Progenitor cell of endocrine pancreas (in vitro differentiated cells): ENCODE measurements around the gene VPS16. TPM values are rescaled to one million over a fixed set of nuclear protein-coding genes. Genes with fewer than 3 reads are reported as not detected.

Experiments used
- DNase-seq: peaks from one replicate; pipeline ENCODE4 v3.0.0; 2021; ENCODE audit warnings: low spot score; ENCODE audit not compliant: unreplicated experiment
- H3K27ac Mint-ChIP-seq: 2 replicates; pipeline ENCODE4 v1.8.0; 2021; ENCODE audit warnings: mild to moderate bottlenecking, moderate library complexity, mixed read lengths
- H3K27me3 Mint-ChIP-seq: 2 replicates; pipeline ENCODE4 v1.8.0; 2021; ENCODE audit warnings: mixed read lengths
- H3K36me3 Mint-ChIP-seq: 2 replicates; pipeline ENCODE4 v1.8.0; 2022; ENCODE audit warnings: mixed read lengths; ENCODE audit not compliant: insufficient read depth
- H3K4me1 Mint-ChIP-seq: 2 replicates; pipeline ENCODE4 v1.8.0; 2021; ENCODE audit warnings: low read depth, mixed read lengths
- H3K4me3 Mint-ChIP-seq: 2 replicates; pipeline ENCODE4 v1.8.0; 2021; ENCODE audit warnings: low read depth, mild to moderate bottlenecking, moderate library complexity, mixed read lengths
- H3K9me3 Mint-ChIP-seq: 2 replicates; pipeline ENCODE4 v1.8.0; 2021; ENCODE audit warnings: low read depth, mixed read lengths
- total RNA-seq: library from RNA; stranded (reverse); gene quantifications from 2 replicates; pipeline ENCODE4 v1.2.1, GENCODE V29; 2021
- TF ChIP-seq, protein P1 (sequence below): fragments of 200-600 bp; sonication (generic); IDR thresholded peaks from one replicate; pipeline ENCODE4 v1.5.0; 2021; ENCODE audit warnings: antibody characterized with exemption, mild to moderate bottlenecking; ENCODE audit not compliant: unreplicated experiment

Gene VPS16
- total RNA-seq, 1 donor from 2014 or later: 48.5 TPM

DNA sequence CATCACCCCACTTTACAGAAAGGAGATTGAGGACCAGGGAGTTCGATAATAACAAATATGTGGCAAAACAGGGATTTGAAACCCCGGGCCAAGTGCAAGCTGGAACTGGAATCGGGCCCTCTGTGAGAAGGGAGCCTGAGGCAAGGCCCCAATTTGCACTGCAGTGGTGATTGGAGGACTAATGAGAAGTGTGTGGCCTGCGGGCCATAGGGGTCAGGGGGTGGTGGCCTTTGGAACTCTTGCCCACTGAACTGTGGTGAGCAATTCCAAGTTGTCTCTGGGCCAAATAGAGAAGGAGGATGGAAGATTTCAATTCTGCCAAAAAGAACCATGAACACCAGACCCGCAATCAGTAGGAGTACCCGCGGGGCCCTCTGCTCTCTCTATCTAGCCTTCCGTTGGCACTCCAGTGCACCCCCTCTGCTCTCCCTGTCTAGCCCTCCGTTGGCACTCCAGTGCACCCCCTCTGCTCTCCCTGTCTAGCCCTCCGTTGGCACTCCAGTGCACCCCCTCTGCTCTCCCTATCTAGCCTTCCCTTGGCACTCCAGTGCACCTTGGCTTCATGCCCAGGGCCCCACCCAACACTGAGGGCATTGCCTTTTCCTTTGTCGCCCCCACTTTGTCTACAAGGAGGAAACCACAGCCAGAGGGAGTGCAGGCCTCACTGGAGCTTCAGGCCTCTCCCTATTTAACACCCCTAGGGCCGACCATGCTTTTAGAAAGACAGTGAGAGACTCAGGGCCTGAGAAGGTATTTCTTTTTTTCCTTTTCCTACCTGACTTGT is 26.7 kb downstream of the VPS16 start:
- Mint-ChIP-seq H3K4me3 (no peak overlapping the region), H3K36me3 (peaks cover 4% of the 10 kb centered on the region), H3K27ac (peak overlapping the region; percentile 56), H3K27me3 (peaks cover 29% of the 10 kb centered on the region), H3K4me1 (peaks cover 4% of the 10 kb centered on the region), H3K9me3 (no peaks in the 10 kb centered on the region)
- TF ChIP-seq, protein P1, sequence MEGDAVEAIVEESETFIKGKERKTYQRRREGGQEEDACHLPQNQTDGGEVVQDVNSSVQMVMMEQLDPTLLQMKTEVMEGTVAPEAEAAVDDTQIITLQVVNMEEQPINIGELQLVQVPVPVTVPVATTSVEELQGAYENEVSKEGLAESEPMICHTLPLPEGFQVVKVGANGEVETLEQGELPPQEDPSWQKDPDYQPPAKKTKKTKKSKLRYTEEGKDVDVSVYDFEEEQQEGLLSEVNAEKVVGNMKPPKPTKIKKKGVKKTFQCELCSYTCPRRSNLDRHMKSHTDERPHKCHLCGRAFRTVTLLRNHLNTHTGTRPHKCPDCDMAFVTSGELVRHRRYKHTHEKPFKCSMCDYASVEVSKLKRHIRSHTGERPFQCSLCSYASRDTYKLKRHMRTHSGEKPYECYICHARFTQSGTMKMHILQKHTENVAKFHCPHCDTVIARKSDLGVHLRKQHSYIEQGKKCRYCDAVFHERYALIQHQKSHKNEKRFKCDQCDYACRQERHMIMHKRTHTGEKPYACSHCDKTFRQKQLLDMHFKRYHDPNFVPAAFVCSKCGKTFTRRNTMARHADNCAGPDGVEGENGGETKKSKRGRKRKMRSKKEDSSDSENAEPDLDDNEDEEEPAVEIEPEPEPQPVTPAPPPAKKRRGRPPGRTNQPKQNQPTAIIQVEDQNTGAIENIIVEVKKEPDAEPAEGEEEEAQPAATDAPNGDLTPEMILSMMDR: no peak
- no peak for DNase-seq

DNA sequence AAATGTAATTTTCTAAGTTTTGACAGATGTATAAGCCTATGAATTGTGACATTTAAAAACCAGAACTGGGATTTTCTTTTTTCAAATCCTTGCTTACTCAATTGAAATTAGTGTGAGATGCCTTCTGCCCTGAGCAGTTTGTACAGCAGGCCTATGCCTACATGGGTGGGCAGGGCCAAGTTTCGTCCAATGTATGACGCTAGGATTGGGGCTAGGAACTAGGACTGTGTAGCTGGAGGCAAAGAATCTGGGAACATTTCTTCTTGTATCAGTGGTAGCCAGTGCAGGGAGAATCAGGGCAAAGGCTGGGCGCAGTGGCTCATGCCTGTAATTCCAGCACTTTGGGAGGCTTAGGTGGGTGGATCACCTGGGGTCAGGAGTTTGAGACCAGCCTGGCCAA is 28.8 kb downstream of the VPS16 start:
- H3K9me3 Mint-ChIP-seq: no peaks in the 10 kb centered on the region
- no peak for DNase-seq
- H3K36me3 Mint-ChIP-seq: peaks cover 4% of the 10 kb centered on the region
- H3K27me3 Mint-ChIP-seq: peaks cover 38% of the 10 kb centered on the region
- H3K4me3 Mint-ChIP-seq: no peak overlapping the region
- TF ChIP-seq, protein P1: no peak
- no peak overlapping the region for H3K27ac Mint-ChIP-seq
- peaks cover 9% of the 10 kb centered on the region for H3K4me1 Mint-ChIP-seq

DNA sequence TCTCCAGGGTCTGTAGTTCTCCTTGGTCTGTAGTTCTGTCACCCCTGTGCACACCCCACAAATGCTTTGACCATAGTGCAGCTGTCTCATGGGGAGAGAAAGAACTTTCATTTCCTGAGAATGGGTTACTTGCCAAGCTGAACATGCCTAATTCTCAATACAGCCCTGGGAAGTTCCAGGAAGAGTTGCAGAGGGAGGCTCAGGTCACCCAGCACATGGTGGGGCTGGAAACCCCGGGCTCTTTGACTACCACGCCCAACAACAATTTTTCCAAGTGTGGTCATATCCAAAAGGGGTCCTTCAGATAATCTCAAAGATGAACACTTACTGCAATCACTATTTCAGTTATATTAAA is 30.5 kb downstream of the VPS16 start:
- no peaks in the 10 kb centered on the region for H3K9me3 Mint-ChIP-seq
- H3K27ac Mint-ChIP-seq: no peak overlapping the region
- H3K36me3 Mint-ChIP-seq: no peaks in the 10 kb centered on the region
- H3K4me1 Mint-ChIP-seq: peaks cover 18% of the 10 kb centered on the region
- TF ChIP-seq, protein P1: no peak
- no peak for DNase-seq
- no peak overlapping the region for H3K4me3 Mint-ChIP-seq
- H3K27me3 Mint-ChIP-seq: peaks cover 38% of the 10 kb centered on the region

DNA sequence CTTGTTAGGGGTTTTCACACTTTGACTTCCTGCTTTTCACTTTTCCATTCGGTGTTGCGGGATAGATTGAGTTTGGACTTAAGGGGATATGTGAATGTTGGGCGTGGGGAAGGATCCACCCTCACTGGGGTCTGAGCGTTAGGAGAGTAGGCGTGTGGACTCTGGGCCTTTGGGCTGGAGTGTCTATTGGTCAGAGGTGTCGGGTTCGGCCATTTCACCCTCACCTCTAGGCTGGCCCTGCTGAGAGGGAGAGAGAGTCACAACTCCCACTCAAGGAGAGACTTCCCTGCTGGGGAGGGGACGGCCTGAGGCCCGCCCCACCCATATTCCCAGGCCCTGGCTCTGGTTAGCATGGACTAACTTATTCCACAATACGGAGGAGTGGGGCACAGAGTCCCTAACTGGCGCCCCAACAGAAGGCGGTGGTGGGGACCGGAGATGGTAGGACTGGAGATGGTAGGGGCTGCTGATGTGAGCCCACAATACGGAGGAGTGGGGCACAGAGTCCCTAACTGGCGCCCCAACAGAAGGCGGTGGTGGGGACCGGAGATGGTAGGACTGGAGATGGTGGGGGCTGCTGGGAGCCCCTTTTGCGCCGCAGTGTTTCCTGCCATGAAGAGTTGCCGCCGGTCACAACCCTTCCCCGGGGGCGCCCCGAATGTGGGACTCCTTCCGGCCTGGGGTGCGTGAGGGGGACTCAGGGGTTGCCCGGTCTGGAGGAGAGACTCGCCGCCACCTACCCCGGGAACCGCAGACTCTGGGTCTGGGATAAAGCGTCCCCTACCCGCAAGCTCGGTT is 31.3 kb downstream of the VPS16 start:
- no peak for DNase-seq
- peaks cover 18% of the 10 kb centered on the region for H3K4me1 Mint-ChIP-seq
- TF ChIP-seq, protein P1: no peak
- peak overlapping the region; percentile 81 for H3K4me3 Mint-ChIP-seq
- peaks cover 38% of the 10 kb centered on the region for H3K27me3 Mint-ChIP-seq
- H3K36me3 Mint-ChIP-seq: peaks cover 2% of the 10 kb centered on the region
- H3K27ac Mint-ChIP-seq: no peak overlapping the region
- H3K9me3 Mint-ChIP-seq: no peaks in the 10 kb centered on the region

DNA sequence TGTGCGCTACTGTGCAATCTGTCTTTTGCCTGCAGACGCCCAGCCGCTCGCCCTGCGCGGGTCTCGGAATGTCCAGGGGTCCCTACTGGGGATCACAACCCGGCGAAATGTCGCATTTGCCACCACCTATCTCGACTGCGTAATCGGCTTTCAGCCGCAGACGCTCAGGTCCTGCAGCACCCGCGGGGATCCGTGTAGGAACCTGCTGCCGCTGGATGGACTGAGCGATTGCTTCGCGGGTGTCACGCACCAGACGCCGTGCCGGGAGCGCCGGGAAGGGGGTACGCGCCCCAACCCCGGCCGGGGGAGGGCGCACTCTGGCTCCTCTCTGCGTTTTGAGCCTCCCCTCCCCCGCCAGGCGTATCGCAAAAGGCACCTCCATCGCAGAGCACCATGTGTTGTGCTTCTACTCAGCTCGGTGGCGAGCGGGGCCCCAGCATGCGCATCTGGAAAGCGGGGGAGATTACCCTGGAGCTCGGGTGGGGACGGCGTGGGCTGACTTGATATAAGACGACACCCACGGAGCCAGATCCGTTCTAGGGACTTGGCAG is 32.0 kb downstream of the VPS16 start:
- peaks cover 38% of the 10 kb centered on the region for H3K27me3 Mint-ChIP-seq
- H3K4me1 Mint-ChIP-seq: peaks cover 18% of the 10 kb centered on the region
- peaks cover 3% of the 10 kb centered on the region for H3K36me3 Mint-ChIP-seq
- DNase-seq: peak; percentile 41
- H3K27ac Mint-ChIP-seq: no peak overlapping the region
- peak overlapping the region; percentile 81 for H3K4me3 Mint-ChIP-seq
- TF ChIP-seq, protein P1: peak; percentile 23
- H3K9me3 Mint-ChIP-seq: no peaks in the 10 kb centered on the region
